ENCODE measurements around the gene PPP1R13L.
"Not testable (repeated sequence)": the region's sequence is repeated elsewhere in the genome, so short reads cannot be mapped to it uniquely, and the experiment has no call there.

Gene PPP1R13L

GRCh38 chr19:45428384-45429231 is 23.7 kb upstream of the PPP1R13L start:
- DNase-seq = no peak

- no peak for DNase-seq
These were observed 19.6 kb upstream of the PPP1R13L start for GRCh38 chr19:45424191-45425058.

GRCh38 chr19:45423589-45424190 is 18.8 kb upstream of the PPP1R13L start, which contains the start of gene ERCC1:
TSS of gene ERCC1 (minus strand) at chr19:45423917. CDS start at chr19:45423374, 543 bp downstream.
- DNase-seq = peak; percentile 90

DNA sequence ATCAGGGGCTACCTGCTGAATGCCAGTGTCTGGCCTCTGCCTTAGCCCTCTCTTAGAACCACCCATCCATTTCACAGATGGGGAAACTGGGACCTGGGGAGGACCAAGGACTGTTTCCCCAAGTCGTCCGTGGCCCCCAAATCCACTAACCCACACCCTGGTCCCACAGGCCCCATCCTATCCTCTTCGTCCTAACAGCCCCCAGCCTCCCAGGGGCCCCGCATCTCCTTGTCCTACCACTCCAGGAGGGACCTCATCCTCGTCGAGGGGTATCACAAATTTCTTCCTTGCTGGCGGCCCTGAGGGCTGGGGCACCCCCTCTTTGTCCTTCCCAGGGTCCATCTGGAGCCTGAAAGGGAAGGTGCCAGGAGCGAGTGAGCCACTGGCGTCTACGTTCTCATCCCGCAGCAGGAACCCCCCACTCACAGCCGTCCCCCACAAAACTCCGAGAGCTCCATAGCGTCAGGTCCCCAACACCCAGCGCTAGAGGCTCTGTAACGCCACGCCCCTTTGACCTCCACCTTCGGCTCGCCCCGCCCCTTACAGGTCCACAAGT is 18.2 kb upstream of the PPP1R13L start:
- DNase-seq = no peak

GRCh38 chr19:45421947-45422498 is 17.2 kb upstream of the PPP1R13L start:
- no peak for DNase-seq

GRCh38 chr19:45420871-45421270 is 16.0 kb upstream of the PPP1R13L start:
- no peak for DNase-seq

DNA sequence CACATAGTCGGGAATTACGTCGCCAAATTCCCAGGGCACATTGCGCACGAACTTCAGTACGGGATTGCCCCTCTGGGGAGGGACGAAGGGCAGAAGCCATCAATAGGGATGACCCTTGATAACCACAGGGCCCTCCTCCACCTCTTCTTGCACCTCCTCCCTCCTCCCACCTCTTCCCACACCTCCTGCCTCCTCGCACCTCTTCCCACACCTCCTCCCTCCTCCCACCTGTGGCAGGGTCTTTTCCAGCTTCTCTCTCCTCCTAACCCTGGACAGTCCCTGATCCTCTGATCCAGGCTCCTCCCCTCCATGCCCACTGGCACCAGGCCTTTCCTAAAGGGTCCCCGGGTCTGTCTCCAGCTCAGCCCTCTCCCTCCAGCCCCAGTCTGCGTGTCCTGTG is 15.5 kb upstream of the PPP1R13L start:
- no peak for DNase-seq

- DNase-seq = no peak
These were observed 15.0 kb upstream of the PPP1R13L start for GRCh38 chr19:45419895-45420294.

DNA sequence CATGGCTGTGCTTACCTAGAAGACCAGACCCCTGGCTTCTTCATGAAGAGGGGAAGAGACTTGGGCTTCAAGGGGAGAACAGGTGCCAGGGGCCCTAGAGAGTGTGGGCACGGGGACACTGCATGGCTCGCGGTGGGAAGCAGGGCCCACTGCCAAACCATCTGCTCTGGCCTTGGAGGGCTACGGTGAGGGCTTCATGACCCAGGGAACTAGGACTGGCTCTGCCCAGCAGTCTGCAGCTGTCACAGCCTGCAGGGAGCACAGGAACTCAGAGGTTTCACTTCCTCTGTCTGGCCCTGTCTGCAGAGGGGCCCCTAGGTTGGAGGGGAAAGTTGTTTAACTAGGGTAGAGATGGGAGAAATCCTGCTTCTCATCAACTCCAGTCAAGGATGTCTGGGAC is 14.5 kb upstream of the PPP1R13L start:
- no peak for DNase-seq

DNA sequence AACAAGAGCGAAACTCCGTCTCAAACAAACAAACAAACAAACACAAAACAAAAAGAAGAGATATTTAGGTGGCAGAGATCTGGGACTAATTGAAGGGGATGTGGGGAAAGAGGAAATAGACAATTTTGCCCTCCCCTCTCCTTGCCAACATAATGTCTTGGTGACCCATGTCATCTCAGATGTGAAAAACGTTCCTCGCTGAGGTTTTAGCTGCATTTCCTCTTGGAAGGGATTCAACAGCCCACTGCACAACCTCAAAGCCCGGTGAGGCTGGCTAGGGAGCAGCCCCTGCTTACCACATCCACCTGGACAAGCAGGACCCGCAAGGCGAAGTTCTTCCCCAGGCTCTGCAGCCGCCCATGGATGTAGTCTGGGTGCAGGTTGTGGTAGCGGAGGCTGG is 13.9 kb upstream of the PPP1R13L start:
- no peak for DNase-seq

GRCh38 chr19:45417151-45417550 is 12.3 kb upstream of the PPP1R13L start:
- DNase-seq = no peak

DNA sequence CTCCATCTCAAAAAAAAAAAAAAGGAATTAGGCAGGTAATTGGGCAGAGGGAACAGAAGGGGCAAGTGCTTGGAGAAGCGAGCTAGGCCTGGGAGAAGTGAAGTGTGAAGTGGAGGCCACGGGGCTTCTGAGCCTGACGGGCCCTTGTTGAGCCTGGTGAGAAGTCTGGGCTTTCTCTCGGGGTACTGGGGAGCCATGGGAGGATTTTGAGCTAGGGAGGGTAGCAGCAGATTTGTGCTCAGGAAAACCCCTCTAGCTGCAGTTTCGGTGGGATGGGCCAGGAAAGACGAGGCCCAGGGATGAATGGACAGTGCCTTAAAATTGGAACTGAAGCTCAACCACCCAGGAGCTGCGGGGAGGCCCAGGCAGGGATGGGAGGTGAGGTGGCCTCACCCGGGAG is 9.6 kb upstream of the PPP1R13L start:
- DNase-seq = no peak

DNA sequence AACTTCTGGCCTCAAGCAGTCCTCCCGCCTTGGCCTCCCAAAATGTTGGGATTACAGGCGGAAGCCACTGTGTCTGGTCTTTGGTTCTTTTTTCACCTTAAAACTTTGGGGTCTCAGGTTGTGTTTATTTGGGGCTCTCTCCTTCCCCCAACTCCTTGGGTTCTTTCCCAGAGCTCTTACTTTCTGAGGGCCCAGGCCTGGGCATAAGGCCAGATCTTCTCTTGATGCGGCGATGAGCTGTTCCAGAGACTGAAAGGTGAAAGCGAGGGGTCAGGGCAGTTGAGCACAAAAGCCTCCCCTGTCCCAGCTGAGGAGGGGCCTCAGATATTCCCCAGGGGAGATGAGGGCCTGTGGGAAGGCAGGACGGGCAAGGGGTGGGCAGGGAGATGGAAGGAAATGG is 8.6 kb upstream of the PPP1R13L start:
- no peak for DNase-seq

GRCh38 chr19:45410330-45410729 is 5.5 kb upstream of the PPP1R13L start:
- not testable (repeated sequence) for DNase-seq

GRCh38 chr19:45409557-45409920 is 4.7 kb upstream of the PPP1R13L start:
- no peak for DNase-seq

DNA sequence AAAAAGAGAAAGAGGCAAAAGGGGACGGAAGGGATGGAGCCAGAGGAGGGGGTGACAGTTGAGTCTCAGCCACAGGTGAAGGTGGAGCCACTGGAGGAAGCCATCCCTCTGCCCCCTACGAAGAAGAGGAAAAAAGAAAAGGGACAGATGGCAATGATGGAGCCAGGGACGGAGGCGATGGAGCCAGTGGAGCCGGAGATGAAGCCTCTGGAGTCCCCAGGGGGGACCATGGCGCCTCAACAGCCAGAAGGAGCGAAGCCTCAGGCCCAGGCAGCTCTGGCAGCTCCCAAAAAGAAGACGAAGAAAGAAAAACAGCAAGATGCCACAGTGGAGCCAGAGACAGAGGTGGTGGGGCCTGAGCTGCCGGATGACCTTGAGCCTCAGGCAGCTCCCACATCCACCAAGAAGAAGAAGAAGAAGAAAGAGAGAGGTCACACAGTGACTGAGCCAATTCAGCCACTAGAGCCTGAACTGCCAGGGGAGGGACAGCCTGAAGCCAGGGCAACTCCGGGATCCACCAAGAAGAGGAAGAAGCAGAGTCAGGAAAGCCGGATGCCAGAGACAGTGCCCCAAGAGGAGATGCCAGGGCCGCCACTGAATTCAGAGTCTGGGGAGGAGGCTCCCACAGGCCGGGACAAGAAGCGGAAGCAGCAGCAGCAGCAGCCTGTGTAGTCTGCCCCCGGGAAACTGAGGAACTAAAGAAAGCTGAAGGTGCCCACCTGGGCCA is 4.1 kb upstream of the PPP1R13L start:
- DNase-seq = no peak

DNA sequence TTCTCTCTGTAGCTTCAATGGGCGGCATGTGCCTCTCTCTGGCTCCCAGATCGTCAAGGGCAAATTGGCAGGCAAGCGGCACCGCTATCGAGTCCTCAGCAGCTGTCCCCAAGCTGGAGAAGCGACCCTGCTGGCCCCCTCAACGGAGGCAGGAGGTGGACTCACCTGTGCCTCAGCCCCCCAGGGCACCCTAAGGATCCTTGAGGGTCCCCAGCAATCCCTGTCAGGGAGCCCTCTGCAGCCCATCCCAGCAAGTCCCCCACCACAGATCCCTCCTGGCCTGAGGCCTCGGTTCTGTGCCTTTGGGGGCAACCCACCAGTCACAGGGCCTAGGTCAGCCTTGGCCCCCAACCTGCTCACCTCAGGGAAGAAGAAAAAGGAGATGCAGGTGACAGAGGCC is 3.3 kb upstream of the PPP1R13L start:
- DNase-seq = no peak

DNA sequence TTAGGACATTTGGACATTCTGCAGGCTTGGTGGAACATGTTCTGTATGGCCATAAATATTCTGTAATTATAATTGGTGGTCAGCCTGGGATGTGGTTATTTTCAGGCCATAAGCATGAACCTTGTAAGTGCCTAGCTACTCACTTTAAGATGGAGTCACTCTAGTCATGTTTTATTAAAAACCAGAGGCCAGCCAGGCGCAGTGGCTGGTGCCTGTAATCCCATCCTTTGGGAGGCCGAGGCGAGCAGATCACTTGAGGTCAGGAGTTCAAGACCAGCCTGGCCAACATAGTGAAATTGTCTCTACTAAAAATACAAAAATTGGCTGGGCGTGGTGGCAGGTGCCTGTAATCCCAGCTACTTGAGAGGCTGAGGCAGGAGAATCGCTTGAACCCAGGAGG is 2.7 kb upstream of the PPP1R13L start:
- DNase-seq = not testable (repeated sequence)

DNA sequence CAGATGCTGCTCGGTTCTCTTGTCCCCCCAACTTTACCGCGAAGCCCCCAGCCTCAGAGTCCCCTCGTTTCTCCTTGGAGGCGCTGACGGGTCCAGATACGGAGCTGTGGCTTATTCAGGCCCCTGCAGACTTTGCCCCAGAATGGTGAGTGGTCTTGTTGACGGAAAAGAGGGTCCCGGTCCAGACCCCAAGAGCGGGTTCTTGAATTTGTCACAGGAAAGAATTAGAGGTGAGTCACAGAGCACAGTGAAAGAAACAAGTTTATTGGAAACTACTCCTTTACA is 2.2 kb upstream of the PPP1R13L start:
- no peak for DNase-seq

- DNase-seq = peak; percentile 75
These were observed 1.6 kb upstream of the PPP1R13L start, which contains the start of gene POLR1G for GRCh38 chr19:45406226-45407090. TSS of gene POLR1G (plus strand) at chr19:45406644. CDS start at chr19:45406697, 53 bp downstream.

Measured in NCI-H1048 (cell line).